Panc1 (cell line): ENCODE data around the gene RPN1. TPM values are rescaled to one million over a fixed set of nuclear protein-coding genes. Genes with fewer than 3 reads are reported as not detected.
"Not testable (repeated sequence)": the region's sequence is repeated elsewhere in the genome, so short reads cannot be mapped to it uniquely, and the experiment has no call there.

Source experiments
- ATAC-seq: fragments of 200-7000 bp; cut with Tn5 transposase; 2 replicates; pipeline ENCODE4 v1.9.1; 2020; ENCODE audit warnings: mild to moderate bottlenecking, moderate library complexity
- BruUV-seq: library from RNA; stranded (reverse); fragments of 400-500 nt; replicated peaks from 2 replicates; lab custom pipeline; 2021; lab: Mats Ljungman, UMichigan
- CTCF ChIA-PET: fragments of 300-600 bp; sonication (Branson Sonifier 250); formaldehyde crosslinking; loops from one replicate; lab custom pipeline; 2022; ENCODE audit warnings: antibody characterized with exemption; lab: Charles Lee
- POLR2A ChIA-PET: fragments of 300-600 bp; sonication (Branson Sonifier 250); formaldehyde crosslinking; loops from one replicate; lab custom pipeline; 2022; ENCODE audit warnings: antibody characterized with exemption; lab: Charles Lee
- DNase-seq: peaks from one replicate; pipeline ENCODE4 v3.0.0-alpha.2; 2010; ENCODE audit warnings: low read depth, low spot score
- H3K27ac ChIP-seq: 2 replicates; pipeline ENCODE4 v1.5.1; 2011; ENCODE audit warnings: mild to moderate bottlenecking, low read length, inconsistent platforms
- H3K27me3 ChIP-seq: fragments of 200-500 bp; sonication (Bioruptor generic); 2 replicates; pipeline ENCODE4 v1.6.0; 2014; ENCODE audit warnings: low read length, inconsistent platforms; ENCODE audit not compliant: control insufficient read depth, insufficient read depth
- H3K36me3 ChIP-seq: fragments of 200-500 bp; sonication (Bioruptor generic); 2 replicates; pipeline ENCODE4 v1.5.1; 2014; ENCODE audit warnings: inconsistent platforms, mild to moderate bottlenecking, low read length, moderate library complexity; ENCODE audit not compliant: control insufficient read depth, insufficient read depth
- H3K4me1 ChIP-seq: 2 replicates; pipeline ENCODE4 v1.5.1; 2011; ENCODE audit warnings: inconsistent platforms, mild to moderate bottlenecking, low read length, moderate library complexity; ENCODE audit not compliant: control insufficient read depth, insufficient read depth
- H3K4me3 ChIP-seq, 2 experiments: 2 replicates each; pipeline ENCODE4 v1.5.1; 2011 to 2012; ENCODE audit warnings: low read depth in 2 of 2, low read length in 2 of 2, mild to moderate bottlenecking in 2 of 2, inconsistent platforms in 1 of 2, moderate library complexity in 1 of 2
- H3K9me3 ChIP-seq: fragments of 200-500 bp; sonication (Bioruptor generic); 2 replicates; pipeline ENCODE4 v1.5.1; 2014; ENCODE audit warnings: low read depth, mild to moderate bottlenecking, inconsistent platforms, low read length, moderate library complexity; ENCODE audit not compliant: control insufficient read depth, insufficient read depth
- CTCF ChIP-seq: fragments of 450-650 bp; IDR thresholded peaks from 2 replicates; pipeline ENCODE4 v1.5.1; 2017; ENCODE audit warnings: mild to moderate bottlenecking
- POLR2AphosphoS5 ChIP-seq: IDR thresholded peaks from 2 replicates; pipeline ENCODE4 v1.6.1; 2012; ENCODE audit warnings: mild to moderate bottlenecking, low read depth, low read length, moderate library complexity
- REST ChIP-seq, 2 experiments: IDR thresholded peaks; 2 replicates each; pipeline ENCODE4 v1.6.1; 2011 to 2012; ENCODE audit warnings: low read depth in 2 of 2, control low read depth in 1 of 2, low read length in 1 of 2, mild to moderate bottlenecking in 1 of 2, moderate library complexity in 1 of 2; ENCODE audit not compliant: insufficient read depth in 1 of 2
- SIN3A ChIP-seq: IDR thresholded peaks from 2 replicates; pipeline ENCODE4 v1.6.1; 2012; ENCODE audit warnings: low read depth, mild to moderate bottlenecking, low read length, moderate library complexity, borderline replicate concordance; ENCODE audit not compliant: insufficient read depth
- TCF7L2 ChIP-seq: IDR thresholded peaks from 2 replicates; pipeline ENCODE4 v1.6.1; 2011; ENCODE audit warnings: mild to moderate bottlenecking, low read depth, low read length, inconsistent platforms
- in situ Hi-C: cut with HindIII; loops from 2 replicates; pipeline ENCODE4 v1.10.0; 2016; ENCODE audit warnings: low sequenced_read_pairs, low pct_unique_long_range_greater_than_20kb
- intact Hi-C: fragments of 100-400 bp; cut with micrococcal nuclease; formaldehyde crosslinking; loops from one replicate; pipeline ENCODE4 v1.10.0; 2022; ENCODE audit not compliant: unreplicated experiment
- total RNA-seq: library from RNA; stranded (reverse); gene quantifications from one replicate; pipeline ENCODE4 v1.2.1, GENCODE V29; 2021; ENCODE audit not compliant: unreplicated experiment

The RPN1 gene
- total RNA-seq, 1 experiment from 2014 or later, result 320 TPM

GRCh38 chr3:128590948-128591347 is 59.7 kb downstream of the RPN1 start:
- in situ Hi-C loops, result no loop called here

GRCh38 chr3:128589985-128590384 is 60.6 kb downstream of the RPN1 start:
- DNase-seq, in situ Hi-C loops, H3K27ac ChIP-seq, H3K9me3 ChIP-seq, H3K4me3 ChIP-seq, BruUV-seq, POLR2A ChIA-PET, H3K36me3 ChIP-seq, ATAC-seq, H3K27me3 ChIP-seq, H3K4me1 ChIP-seq: not testable (repeated sequence)
- intact Hi-C loops, result loop anchor here (10.0 kb wide), 1 partner anchor 415 kb away; no protein-coding TSS in a partner anchor
- CTCF ChIA-PET, result interaction anchor here (0.7 to 0.9 kb wide), 2 partner anchors 19 to 107 kb away, joined by 3 to 4 read pairs; no protein-coding TSS in a partner anchor

More at GRCh38 chr3:128590948-128591347, 59.7 kb downstream of the RPN1 start:
- ChIA-PET CTCF (no interaction called here), POLR2A (no interaction called here)
- BruUV-seq, result no TSS peak
- ATAC-seq, result no peak; the same call in 1 of the 2 replicates
- intact Hi-C loops, result no loop called here
- Histone ChIP-seq H3K36me3 (no peaks in the 10 kb centered on the region), H3K4me1 (no peaks in the 10 kb centered on the region), H3K27me3 (no peaks in the 10 kb centered on the region), H3K9me3 (no peaks in the 10 kb centered on the region), H3K27ac (no peak overlapping the region), H3K4me3 (no peak overlapping the region)
- no peak for DNase-seq
- TF ChIP-seq POLR2AphosphoS5, result no peak
- TF ChIP-seq REST (IDR thresholded peaks at IDR 0.05; ENCODE audit: insufficient read depth in 1 of 2, low read depth in 2 of 2, low read length in 1 of 2), result no peak
- no peak for TF ChIP-seq TCF7L2
- TF ChIP-seq SIN3A, result no peak
- no peak for TF ChIP-seq CTCF

- H3K4me1 ChIP-seq, result peaks cover 7% of the 10 kb centered on the region; the same call in 1 of the 2 replicates
- ATAC-seq (no peak), DNase-seq (no peak)
- no peak overlapping the region for H3K4me3 ChIP-seq
- no peaks in the 10 kb centered on the region for H3K9me3 ChIP-seq
- TF ChIP-seq TCF7L2 (no peak), REST (IDR thresholded peaks at IDR 0.05; ENCODE audit: insufficient read depth in 1 of 2, low read depth in 2 of 2, low read length in 1 of 2) (no peak), POLR2AphosphoS5 (no peak), SIN3A (no peak)
- H3K36me3 ChIP-seq, result no peaks in the 10 kb centered on the region
- no TSS peak for BruUV-seq
- H3K27me3 ChIP-seq, result no peaks in the 10 kb centered on the region
- ChIA-PET CTCF (no interaction called here), POLR2A (no interaction called here)
- in situ Hi-C loops, result no loop called here
- H3K27ac ChIP-seq, result no peak overlapping the region
- intact Hi-C loops, result loop anchor here (10.0 kb wide), 1 partner anchor 413 kb away; no protein-coding TSS in a partner anchor
Measured at GRCh38 chr3:128588147-128588546, 62.5 kb downstream of the RPN1 start.
